HepG2 (cell line): Measurements from ENCODE around the gene IGSF21. TPM values are rescaled to one million over a fixed set of nuclear protein-coding genes. Genes with fewer than 3 reads are reported as not detected.

Source experiments
- ATAC-seq: fragments of 200-7000 bp; cut with Tn5 transposase; 3 replicates; pipeline ENCODE4 v1.9.1; 2020; ENCODE audit warnings: mild to moderate bottlenecking, moderate library complexity
- BruUV-seq: library from RNA; stranded (reverse); fragments of 400-500 nt; replicated peaks from 2 replicates; lab custom pipeline; 2021; lab: Mats Ljungman, UMichigan
- CTCF ChIA-PET: fragments of 300-600 bp; formaldehyde crosslinking; extraction: SDS; loops from one replicate; lab custom pipeline; 2021; ENCODE audit warnings: low total read pairs, inconsistent platforms, low intra/inter-chr PET ratio; lab: Yijun Ruan, JAX
- POLR2A ChIA-PET: fragments of 350-600 bp; sonication (Branson Sonifier 250); formaldehyde crosslinking; loops from one replicate; lab custom pipeline; 2020; ENCODE audit warnings: antibody characterized with exemption, inconsistent platforms; lab: Yijun Ruan, JAX
- DNase-seq: peaks from one replicate; pipeline ENCODE4 v3.0.0-alpha.2; 2015; ENCODE audit warnings: low spot score
- FAIRE-seq: peaks from 3 replicates; lab custom pipeline; 2011; peaks lifted over from hg19 to GRCh38; lab: Jason Lieb, UNC
- H2AFZ ChIP-seq: one replicate; pipeline ENCODE4 v1.6.1; 2011; ENCODE audit warnings: low read length, inconsistent platforms
- H3K27ac ChIP-seq: fragments of 300-600 bp; 3 replicates; pipeline ENCODE4 v1.8.0; 2011; ENCODE audit warnings: mixed run types, mild to moderate bottlenecking, mixed read lengths, low read length, inconsistent platforms; ENCODE audit not compliant: insufficient read depth; ENCODE audit errors: extremely low read length
- H3K27me3 ChIP-seq, 2 experiments: fragments of 200-600 bp in 1 of 2; 2 replicates in 1 of 2; 3 replicates in 1 of 2; pipeline versions ENCODE4 v1.6.0 to v1.8.0; 2011; ENCODE audit warnings: low read length in 2 of 2, mild to moderate bottlenecking in 2 of 2, moderate library complexity in 2 of 2, inconsistent platforms in 1 of 2; ENCODE audit not compliant: insufficient read depth in 2 of 2, control insufficient read depth in 1 of 2
- H3K36me3 ChIP-seq, 2 experiments: fragments of 200-600 bp in 1 of 2; replicated peaks in 1 of 2; 2 replicates in 1 of 2; 3 replicates in 1 of 2; pipeline versions ENCODE4 v1.5.1 to v1.8.0; 2011; ENCODE audit warnings: low read length in 2 of 2, inconsistent platforms in 1 of 2; ENCODE audit not compliant: insufficient read depth in 2 of 2, control insufficient read depth in 1 of 2
- H3K4me1 ChIP-seq: 2 replicates; pipeline ENCODE4 v1.5.1; 2012; ENCODE audit warnings: low read length, inconsistent platforms; ENCODE audit not compliant: insufficient read depth
- H3K4me2 ChIP-seq: 2 replicates; pipeline ENCODE4 v1.6.0; 2011; ENCODE audit warnings: low read depth, low read length, inconsistent platforms
- H3K4me3 ChIP-seq, 3 experiments: fragments of 200-600 bp in 1 of 3; sonication (generic), shearing (Covaris generic) in 1 of 3; replicated peaks in 1 of 3; 2 replicates each; pipeline ENCODE4 v1.5.1; 2011 to 2016; ENCODE audit warnings: low read length in 3 of 3, inconsistent platforms in 2 of 3, low read depth in 2 of 3, mild to moderate bottlenecking in 2 of 3, control low read depth in 1 of 3, mixed read lengths in 1 of 3; ENCODE audit not compliant: insufficient read depth in 1 of 3
- H3K79me2 ChIP-seq: one replicate; pipeline ENCODE4 v1.6.1; 2011; ENCODE audit warnings: low read length, inconsistent platforms; ENCODE audit not compliant: insufficient read depth
- H3K9ac ChIP-seq: 2 replicates; pipeline ENCODE4 v1.6.0; 2011; ENCODE audit warnings: mild to moderate bottlenecking, low read depth, low read length, inconsistent platforms; ENCODE audit not compliant: insufficient read depth
- H3K9me3 ChIP-seq: 2 replicates; pipeline ENCODE4 v1.5.1; 2012; ENCODE audit warnings: mild to moderate bottlenecking, low read length
- H4K20me1 ChIP-seq: 2 replicates; pipeline ENCODE4 v1.6.0; 2011; ENCODE audit warnings: inconsistent platforms, mild to moderate bottlenecking, low read length, moderate library complexity; ENCODE audit not compliant: insufficient read depth
- ADNP ChIP-seq: sonication (generic); formaldehyde crosslinking; IDR thresholded peaks from 2 replicates; pipeline ENCODE4 v1.4.0; 2020; ENCODE audit warnings: missing genetic modification reagents
- ARHGAP35 ChIP-seq: sonication (generic); formaldehyde crosslinking; IDR thresholded peaks from 2 replicates; pipeline ENCODE4 v1.9.0; 2022; ENCODE audit warnings: mild to moderate bottlenecking, inconsistent platforms, moderate library complexity, missing genetic modification reagents, borderline replicate concordance
- EZH2 ChIP-seq: conservative IDR thresholded peaks from 2 replicates; pipeline ENCODE4 v1.6.1; 2012; ENCODE audit warnings: mild to moderate bottlenecking, low read depth, low read length, moderate library complexity
- HNRNPUL1 ChIP-seq: fragments of 200-400 bp; formaldehyde crosslinking; IDR thresholded peaks from 2 replicates; pipeline ENCODE4 v1.6.1; 2017; ENCODE audit warnings: low read depth, mild to moderate bottlenecking, low read length, moderate library complexity
- TOE1 ChIP-seq: sonication (generic); formaldehyde crosslinking; IDR thresholded peaks from 2 replicates; pipeline ENCODE4 v1.4.0; 2020; ENCODE audit warnings: mild to moderate bottlenecking, missing genetic modification reagents
- ZNF124 ChIP-seq: sonication (generic); formaldehyde crosslinking; IDR thresholded peaks from 2 replicates; pipeline ENCODE4 v1.4.0; 2020; ENCODE audit warnings: missing genetic modification reagents
- ZNF432 ChIP-seq: sonication (generic); formaldehyde crosslinking; IDR thresholded peaks from 2 replicates; pipeline ENCODE4 v1.5.0; 2020; ENCODE audit warnings: missing genetic modification reagents, mild to moderate bottlenecking, borderline replicate concordance
- WGBS: methylation state at CpG from one replicate; pipeline ENCODE4 v1.1.6; 2017; ENCODE audit warnings: low lambda C conversion rate; 5-methylcytosine and 5-hydroxymethylcytosine counted together
- in situ Hi-C: cut with HindIII; loops from 2 replicates; pipeline ENCODE4 v1.10.0; 2017; ENCODE audit warnings: low pct_unique_long_range_greater_than_20kb; ENCODE audit not compliant: extremely low pct_ligation_motif_present
- intact Hi-C: fragments of 100-400 bp; cut with micrococcal nuclease; formaldehyde crosslinking; loops from one replicate; pipeline ENCODE4 v1.10.0; 2022; ENCODE audit not compliant: unreplicated experiment
- polyA plus RNA-seq, 8 experiments: library from polyadenylated mRNA; depleted of rRNA in 3 of 8; stranded (reverse) in 7 of 8; unstranded in 1 of 8; fragments of >200 nt; fragmentation: Illumina TruSeq in 4 of 8; extraction: Trizol in 4 of 8; gene quantifications; 2 replicates each; pipeline versions ENCODE4 v1.2.1 to v1.2.3, GENCODE V29; 2011 to 2016; ENCODE audit warnings: low read depth in 4 of 8, missing spikeins in 1 of 8, mixed read lengths in 1 of 8; ENCODE audit not compliant: insufficient read depth in 1 of 8
- total RNA-seq, 5 experiments: library from RNA; depleted of rRNA; stranded (reverse); fragments of >200 nt; fragmentation: Illumina TruSeq; extraction: Trizol; gene quantifications; 2 replicates each; pipeline ENCODE4 v1.2.3, GENCODE V29; 2016; ENCODE audit warnings: low read depth in 1 of 5
- TF ChIP-seq, protein P1 (sequence below): sonication (generic); formaldehyde crosslinking; IDR thresholded peaks from 2 replicates; pipeline ENCODE4 v1.4.0; 2020; ENCODE audit warnings: missing genetic modification reagents
- TF ChIP-seq, protein P2 (sequence below): IDR thresholded peaks from 2 replicates; pipeline ENCODE4 v1.6.1; 2018; ENCODE audit warnings: missing genetic modification reagents
- TF ChIP-seq, protein P3 (sequence below): sonication (generic); formaldehyde crosslinking; IDR thresholded peaks from 2 replicates; pipeline ENCODE4 v1.5.1; 2020; ENCODE audit warnings: mild to moderate bottlenecking, moderate library complexity, missing genetic modification reagents
- TF ChIP-seq, protein P4 (sequence below): sonication (generic); formaldehyde crosslinking; IDR thresholded peaks from 2 replicates; pipeline ENCODE4 v1.4.0; 2020; ENCODE audit warnings: missing genetic modification reagents

IGSF21 gene
- total and polyA plus RNA-seq, 2 of the 13 experiments (the other 11 are each of a cell fraction or from before 2014, with no cell fraction given) = not detected

DNA sequence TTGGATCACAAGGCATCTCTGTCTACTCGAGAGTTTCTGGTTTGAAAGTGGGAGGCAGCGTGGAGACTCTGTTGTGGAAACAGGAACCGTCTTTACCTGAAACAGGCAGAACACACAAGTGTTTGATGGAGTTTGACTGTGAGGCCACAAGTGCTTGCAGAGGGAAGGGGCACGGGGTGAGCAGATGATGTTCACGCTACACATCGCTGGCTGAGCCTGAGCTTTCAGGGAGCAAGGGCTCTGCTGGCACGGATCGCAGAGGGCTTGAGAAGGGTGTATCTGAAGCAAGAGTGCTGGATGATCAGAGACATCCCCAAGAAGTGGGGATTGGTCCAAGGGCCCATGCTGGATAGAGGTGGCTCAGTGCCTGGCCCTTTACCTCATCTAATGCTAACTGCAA lies 59.3 kb downstream of the IGSF21 start:
- intact Hi-C loops = no loop called here
- no peaks in the 10 kb centered on the region for H4K20me1 ChIP-seq
- H3K4me3 ChIP-seq = no peak overlapping the region
- in situ Hi-C loops = no loop called here
- FAIRE-seq (no peak), DNase-seq (no peak), ATAC-seq (no peak)
- H3K79me2 ChIP-seq = no peaks in the 10 kb centered on the region
- H2AFZ ChIP-seq = no peak overlapping the region
- no peaks in the 10 kb centered on the region for H3K36me3 ChIP-seq
- ChIA-PET POLR2A (no interaction called here), CTCF (no interaction called here)
- no peaks in the 10 kb centered on the region for H3K9me3 ChIP-seq
- 3% methylated on average over 6 of the region's 8 CpGs for WGBS
- H3K9ac ChIP-seq = no peak overlapping the region
- no peak overlapping the region for H3K27ac ChIP-seq
- BruUV-seq = no TSS peak
- H3K27me3 ChIP-seq = peaks cover 11 to 50% of the 10 kb centered on the region in 2 experiments; a peak in 4 of 5 replicates
- no peak overlapping the region for H3K4me2 ChIP-seq
- H3K4me1 ChIP-seq = no peaks in the 10 kb centered on the region
- TF ChIP-seq, protein P1, sequence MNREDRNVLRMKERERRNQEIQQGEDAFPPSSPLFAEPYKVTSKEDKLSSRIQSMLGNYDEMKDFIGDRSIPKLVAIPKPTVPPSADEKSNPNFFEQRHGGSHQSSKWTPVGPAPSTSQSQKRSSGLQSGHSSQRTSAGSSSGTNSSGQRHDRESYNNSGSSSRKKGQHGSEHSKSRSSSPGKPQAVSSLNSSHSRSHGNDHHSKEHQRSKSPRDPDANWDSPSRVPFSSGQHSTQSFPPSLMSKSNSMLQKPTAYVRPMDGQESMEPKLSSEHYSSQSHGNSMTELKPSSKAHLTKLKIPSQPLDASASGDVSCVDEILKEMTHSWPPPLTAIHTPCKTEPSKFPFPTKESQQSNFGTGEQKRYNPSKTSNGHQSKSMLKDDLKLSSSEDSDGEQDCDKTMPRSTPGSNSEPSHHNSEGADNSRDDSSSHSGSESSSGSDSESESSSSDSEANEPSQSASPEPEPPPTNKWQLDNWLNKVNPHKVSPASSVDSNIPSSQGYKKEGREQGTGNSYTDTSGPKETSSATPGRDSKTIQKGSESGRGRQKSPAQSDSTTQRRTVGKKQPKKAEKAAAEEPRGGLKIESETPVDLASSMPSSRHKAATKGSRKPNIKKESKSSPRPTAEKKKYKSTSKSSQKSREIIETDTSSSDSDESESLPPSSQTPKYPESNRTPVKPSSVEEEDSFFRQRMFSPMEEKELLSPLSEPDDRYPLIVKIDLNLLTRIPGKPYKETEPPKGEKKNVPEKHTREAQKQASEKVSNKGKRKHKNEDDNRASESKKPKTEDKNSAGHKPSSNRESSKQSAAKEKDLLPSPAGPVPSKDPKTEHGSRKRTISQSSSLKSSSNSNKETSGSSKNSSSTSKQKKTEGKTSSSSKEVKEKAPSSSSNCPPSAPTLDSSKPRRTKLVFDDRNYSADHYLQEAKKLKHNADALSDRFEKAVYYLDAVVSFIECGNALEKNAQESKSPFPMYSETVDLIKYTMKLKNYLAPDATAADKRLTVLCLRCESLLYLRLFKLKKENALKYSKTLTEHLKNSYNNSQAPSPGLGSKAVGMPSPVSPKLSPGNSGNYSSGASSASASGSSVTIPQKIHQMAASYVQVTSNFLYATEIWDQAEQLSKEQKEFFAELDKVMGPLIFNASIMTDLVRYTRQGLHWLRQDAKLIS = no peak
- no peak for TF ChIP-seq EZH2
- no peak for TF ChIP-seq ZNF432 (CRISPR knock-in tag)
- TF ChIP-seq ARHGAP35 = no peak
- no peak for TF ChIP-seq ADNP
- TF ChIP-seq, protein P2, sequence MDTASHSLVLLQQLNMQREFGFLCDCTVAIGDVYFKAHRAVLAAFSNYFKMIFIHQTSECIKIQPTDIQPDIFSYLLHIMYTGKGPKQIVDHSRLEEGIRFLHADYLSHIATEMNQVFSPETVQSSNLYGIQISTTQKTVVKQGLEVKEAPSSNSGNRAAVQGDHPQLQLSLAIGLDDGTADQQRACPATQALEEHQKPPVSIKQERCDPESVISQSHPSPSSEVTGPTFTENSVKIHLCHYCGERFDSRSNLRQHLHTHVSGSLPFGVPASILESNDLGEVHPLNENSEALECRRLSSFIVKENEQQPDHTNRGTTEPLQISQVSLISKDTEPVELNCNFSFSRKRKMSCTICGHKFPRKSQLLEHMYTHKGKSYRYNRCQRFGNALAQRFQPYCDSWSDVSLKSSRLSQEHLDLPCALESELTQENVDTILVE (CRISPR knock-in tag) = no peak
- TF ChIP-seq, protein P3, sequence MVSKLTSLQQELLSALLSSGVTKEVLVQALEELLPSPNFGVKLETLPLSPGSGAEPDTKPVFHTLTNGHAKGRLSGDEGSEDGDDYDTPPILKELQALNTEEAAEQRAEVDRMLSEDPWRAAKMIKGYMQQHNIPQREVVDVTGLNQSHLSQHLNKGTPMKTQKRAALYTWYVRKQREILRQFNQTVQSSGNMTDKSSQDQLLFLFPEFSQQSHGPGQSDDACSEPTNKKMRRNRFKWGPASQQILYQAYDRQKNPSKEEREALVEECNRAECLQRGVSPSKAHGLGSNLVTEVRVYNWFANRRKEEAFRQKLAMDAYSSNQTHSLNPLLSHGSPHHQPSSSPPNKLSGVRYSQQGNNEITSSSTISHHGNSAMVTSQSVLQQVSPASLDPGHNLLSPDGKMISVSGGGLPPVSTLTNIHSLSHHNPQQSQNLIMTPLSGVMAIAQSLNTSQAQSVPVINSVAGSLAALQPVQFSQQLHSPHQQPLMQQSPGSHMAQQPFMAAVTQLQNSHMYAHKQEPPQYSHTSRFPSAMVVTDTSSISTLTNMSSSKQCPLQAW = no peak
- TF ChIP-seq, protein P4, sequence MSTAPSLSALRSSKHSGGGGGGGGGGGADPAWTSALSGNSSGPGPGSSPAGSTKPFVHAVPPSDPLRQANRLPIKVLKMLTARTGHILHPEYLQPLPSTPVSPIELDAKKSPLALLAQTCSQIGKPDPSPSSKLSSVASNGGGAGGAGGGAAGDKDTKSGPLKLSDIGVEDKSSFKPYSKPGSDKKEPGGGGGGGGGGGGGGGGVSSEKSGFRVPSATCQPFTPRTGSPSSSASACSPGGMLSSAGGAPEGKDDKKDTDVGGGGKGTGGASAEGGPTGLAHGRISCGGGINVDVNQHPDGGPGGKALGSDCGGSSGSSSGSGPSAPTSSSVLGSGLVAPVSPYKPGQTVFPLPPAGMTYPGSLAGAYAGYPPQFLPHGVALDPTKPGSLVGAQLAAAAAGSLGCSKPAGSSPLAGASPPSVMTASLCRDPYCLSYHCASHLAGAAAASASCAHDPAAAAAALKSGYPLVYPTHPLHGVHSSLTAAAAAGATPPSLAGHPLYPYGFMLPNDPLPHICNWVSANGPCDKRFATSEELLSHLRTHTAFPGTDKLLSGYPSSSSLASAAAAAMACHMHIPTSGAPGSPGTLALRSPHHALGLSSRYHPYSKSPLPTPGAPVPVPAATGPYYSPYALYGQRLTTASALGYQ = no peak
- TF ChIP-seq HNRNPUL1 = no peak
- TF ChIP-seq ZNF124 (CRISPR knock-in tag) = no peak
- no peak for TF ChIP-seq TOE1 (CRISPR knock-in tag)
